ENCODE data around the gene COTL1. TPM values are rescaled to one million over a fixed set of nuclear protein-coding genes. Genes with fewer than 3 reads are reported as not detected.
A peak's percentile ranks its signal among the peaks of the same experiment; 100 is the strongest.

Gene COTL1
- total and polyA plus RNA-seq, 4 donors = 12.0 to 59.5 (median 23.0) TPM

DNA sequence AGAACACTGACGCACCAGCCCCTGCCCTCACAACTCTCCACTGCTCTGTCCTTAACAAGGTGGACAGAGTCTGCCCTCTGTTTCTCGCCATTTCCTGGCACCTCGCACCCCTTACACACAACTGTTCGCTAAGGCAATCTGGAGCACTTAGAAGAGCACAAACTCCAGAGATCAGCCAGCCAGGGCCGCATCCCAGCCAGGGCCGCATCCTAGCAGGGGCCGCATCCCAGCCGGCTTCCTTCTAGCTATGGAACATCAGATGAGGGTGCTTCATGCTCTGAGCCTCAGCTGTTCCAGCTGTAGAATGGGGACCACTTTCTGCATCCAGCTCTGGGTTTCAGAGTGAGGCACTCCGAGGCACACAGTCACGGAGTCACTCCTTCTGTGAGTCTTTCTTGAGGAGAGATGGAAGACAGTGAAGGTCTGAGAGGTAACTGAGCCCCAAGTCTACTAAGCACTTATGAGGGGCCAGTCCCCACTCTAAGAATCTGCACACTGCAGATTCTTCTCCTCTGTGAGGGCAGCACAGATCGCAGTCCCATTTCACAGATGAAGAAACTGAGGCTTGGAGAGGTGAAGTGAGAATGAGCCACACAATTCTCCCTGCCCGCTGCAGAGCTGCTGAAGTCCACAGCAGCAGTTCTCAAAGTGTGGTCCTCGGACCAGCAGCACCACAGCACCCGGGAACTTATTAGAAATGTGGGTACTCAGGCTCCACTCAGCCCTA lies 20.9 kb downstream of the COTL1 start:
- TF ChIP-seq FOXA1 (IDR thresholded peaks at IDR 0.05) = no peak
- Histone ChIP-seq H3K4me1 (ENCODE audit: control insufficient read depth in 4 of 4, insufficient read depth in 4 of 4, low read length in 3 of 4) (peaks cover 0 to 7% (median 6%) of the 10 kb centered on the region in 4 donors), H3K36me3 (ENCODE audit: control insufficient read depth in 4 of 4, insufficient read depth in 3 of 4, low read depth in 1 of 4, low read length in 3 of 4) (no peaks in the 10 kb centered on the region), H3K27me3 (ENCODE audit: control insufficient read depth in 4 of 4, insufficient read depth in 4 of 4, low read length in 3 of 4) (no peaks in the 10 kb centered on the region), H3K9me3 (ENCODE audit: control insufficient read depth in 4 of 4, low read length in 3 of 4) (no peaks in the 10 kb centered on the region), H3K9ac (ENCODE audit: low read depth in 1 of 2, low read length in 2 of 2) (peak overlapping the region in 1 of 2 donors; percentile 6), H3K4me3 (ENCODE audit: low read depth in 1 of 3, low read length in 3 of 3) (no peak overlapping the region), H3K27ac (ENCODE audit: low read depth in 1 of 2, low read length in 2 of 2) (peak overlapping the region; percentile 36 to 77)
- WGBS = 86% methylated on average over 14 of the region's 14 CpGs
- no peak for DNase-seq (ENCODE audit: low spot score)

DNA sequence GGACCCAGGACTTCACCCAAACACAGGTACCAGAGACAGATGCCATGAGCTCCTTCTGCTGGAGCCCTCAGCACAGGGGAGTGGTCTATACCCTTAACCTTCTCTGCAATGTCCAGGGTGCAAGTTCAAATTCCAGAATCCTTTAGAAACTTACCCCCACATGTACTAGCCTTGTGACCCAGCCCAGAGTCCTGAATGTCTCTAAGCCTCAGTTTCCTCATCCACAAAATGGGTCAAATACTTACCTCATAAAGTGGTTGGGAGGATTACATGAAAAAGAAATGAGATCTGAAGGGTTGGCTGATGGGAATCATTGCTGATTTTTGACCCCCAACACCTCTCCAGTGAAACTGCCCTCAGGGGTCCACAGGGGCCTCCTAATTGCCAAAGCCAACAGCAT lies 21.7 kb downstream of the COTL1 start:
- Histone ChIP-seq H3K36me3 (ENCODE audit: control insufficient read depth in 4 of 4, insufficient read depth in 3 of 4, low read depth in 1 of 4, low read length in 3 of 4) (no peaks in the 10 kb centered on the region), H3K4me1 (ENCODE audit: control insufficient read depth in 4 of 4, insufficient read depth in 4 of 4, low read length in 3 of 4) (peaks cover 0 to 6% (median 5%) of the 10 kb centered on the region in 4 donors), H3K27ac (ENCODE audit: low read depth in 1 of 2, low read length in 2 of 2) (no peak overlapping the region), H3K4me3 (ENCODE audit: low read depth in 1 of 3, low read length in 3 of 3) (no peak overlapping the region), H3K9ac (ENCODE audit: low read depth in 1 of 2, low read length in 2 of 2) (no peak overlapping the region), H3K9me3 (ENCODE audit: control insufficient read depth in 4 of 4, low read length in 3 of 4) (no peaks in the 10 kb centered on the region), H3K27me3 (ENCODE audit: control insufficient read depth in 4 of 4, insufficient read depth in 4 of 4, low read length in 3 of 4) (no peaks in the 10 kb centered on the region)
- DNase-seq (ENCODE audit: low spot score) = no peak
- TF ChIP-seq HNF4G (IDR thresholded peaks at IDR 0.05) (no peak), TAF1 (conservative IDR thresholded peaks at IDR 0.05) (no peak), FOXA1 (IDR thresholded peaks at IDR 0.05) (no peak), FOXA2 (IDR thresholded peaks at IDR 0.05) (no peak), YY1 (IDR thresholded peaks at IDR 0.05) (no peak), RXRA (IDR thresholded peaks at IDR 0.05) (no peak), SP1 (IDR thresholded peaks at IDR 0.05) (no peak), RAD21 (IDR thresholded peaks at IDR 0.05) (no peak), GABPA (IDR thresholded peaks at IDR 0.05 in 1 of 2, conservative IDR thresholded peaks at IDR 0.05 in 1 of 2) (no peak), EGR1 (IDR thresholded peaks at IDR 0.05; ENCODE audit: low read depth in 2 of 2) (no peak)
- TF ChIP-seq, protein P1, sequence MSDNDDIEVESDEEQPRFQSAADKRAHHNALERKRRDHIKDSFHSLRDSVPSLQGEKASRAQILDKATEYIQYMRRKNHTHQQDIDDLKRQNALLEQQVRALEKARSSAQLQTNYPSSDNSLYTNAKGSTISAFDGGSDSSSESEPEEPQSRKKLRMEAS (IDR thresholded peaks at IDR 0.05) = no peak

DNA sequence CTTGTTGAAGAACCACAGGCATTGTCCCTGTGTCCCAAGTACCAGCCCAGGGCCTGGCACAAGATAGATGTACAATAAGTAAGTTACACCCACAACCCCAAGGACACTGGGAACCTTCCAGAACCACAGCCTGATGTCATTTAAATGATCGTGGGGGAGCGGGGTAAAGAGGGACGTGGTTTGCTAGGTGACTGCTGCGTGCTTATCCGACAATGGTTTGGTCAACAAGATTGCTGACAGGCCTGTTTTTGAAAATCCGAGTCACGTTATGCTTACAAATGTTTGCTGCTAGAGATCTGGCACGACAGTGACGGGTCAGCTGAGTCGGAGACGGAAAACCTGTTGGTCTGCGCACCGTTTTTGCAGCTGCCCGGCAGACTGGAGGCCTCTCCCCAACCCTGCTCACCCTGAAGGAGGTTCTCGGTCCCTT lies 22.8 kb downstream of the COTL1 start:
- H3K9ac ChIP-seq (ENCODE audit: low read depth in 1 of 2, low read length in 2 of 2) = peak overlapping the region in 1 of 2 donors; percentile 13
- no peaks in the 10 kb centered on the region for H3K36me3 ChIP-seq (ENCODE audit: control insufficient read depth in 4 of 4, insufficient read depth in 3 of 4, low read depth in 1 of 4, low read length in 3 of 4)
- H3K4me1 ChIP-seq (ENCODE audit: control insufficient read depth in 4 of 4, insufficient read depth in 4 of 4, low read length in 3 of 4) = peaks cover 0 to 6% (median 5%) of the 10 kb centered on the region in 4 donors
- H3K27ac ChIP-seq (ENCODE audit: low read depth in 1 of 2, low read length in 2 of 2) = peak overlapping the region; percentile 49 to 73
- no peak for DNase-seq (ENCODE audit: low spot score)
- no peaks in the 10 kb centered on the region for H3K27me3 ChIP-seq (ENCODE audit: control insufficient read depth in 4 of 4, insufficient read depth in 4 of 4, low read length in 3 of 4)
- 73% methylated on average over 15 of the region's 15 CpGs for WGBS
- H3K4me3 ChIP-seq (ENCODE audit: low read depth in 1 of 3, low read length in 3 of 3) = no peak overlapping the region
- TF ChIP-seq, protein P2, sequence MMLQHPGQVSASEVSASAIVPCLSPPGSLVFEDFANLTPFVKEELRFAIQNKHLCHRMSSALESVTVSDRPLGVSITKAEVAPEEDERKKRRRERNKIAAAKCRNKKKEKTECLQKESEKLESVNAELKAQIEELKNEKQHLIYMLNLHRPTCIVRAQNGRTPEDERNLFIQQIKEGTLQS (IDR thresholded peaks at IDR 0.05) = no peak
- TF ChIP-seq JUND (IDR thresholded peaks at IDR 0.05) (no peak), FOXA2 (IDR thresholded peaks at IDR 0.05) (no peak), YY1 (IDR thresholded peaks at IDR 0.05) (no peak), EGR1 (IDR thresholded peaks at IDR 0.05; ENCODE audit: low read depth in 2 of 2) (no peak), HNF4A (conservative IDR thresholded peaks at IDR 0.05) (no peak), NR2F2 (IDR thresholded peaks at IDR 0.05) (no peak)
- TF ChIP-seq, protein P3, sequence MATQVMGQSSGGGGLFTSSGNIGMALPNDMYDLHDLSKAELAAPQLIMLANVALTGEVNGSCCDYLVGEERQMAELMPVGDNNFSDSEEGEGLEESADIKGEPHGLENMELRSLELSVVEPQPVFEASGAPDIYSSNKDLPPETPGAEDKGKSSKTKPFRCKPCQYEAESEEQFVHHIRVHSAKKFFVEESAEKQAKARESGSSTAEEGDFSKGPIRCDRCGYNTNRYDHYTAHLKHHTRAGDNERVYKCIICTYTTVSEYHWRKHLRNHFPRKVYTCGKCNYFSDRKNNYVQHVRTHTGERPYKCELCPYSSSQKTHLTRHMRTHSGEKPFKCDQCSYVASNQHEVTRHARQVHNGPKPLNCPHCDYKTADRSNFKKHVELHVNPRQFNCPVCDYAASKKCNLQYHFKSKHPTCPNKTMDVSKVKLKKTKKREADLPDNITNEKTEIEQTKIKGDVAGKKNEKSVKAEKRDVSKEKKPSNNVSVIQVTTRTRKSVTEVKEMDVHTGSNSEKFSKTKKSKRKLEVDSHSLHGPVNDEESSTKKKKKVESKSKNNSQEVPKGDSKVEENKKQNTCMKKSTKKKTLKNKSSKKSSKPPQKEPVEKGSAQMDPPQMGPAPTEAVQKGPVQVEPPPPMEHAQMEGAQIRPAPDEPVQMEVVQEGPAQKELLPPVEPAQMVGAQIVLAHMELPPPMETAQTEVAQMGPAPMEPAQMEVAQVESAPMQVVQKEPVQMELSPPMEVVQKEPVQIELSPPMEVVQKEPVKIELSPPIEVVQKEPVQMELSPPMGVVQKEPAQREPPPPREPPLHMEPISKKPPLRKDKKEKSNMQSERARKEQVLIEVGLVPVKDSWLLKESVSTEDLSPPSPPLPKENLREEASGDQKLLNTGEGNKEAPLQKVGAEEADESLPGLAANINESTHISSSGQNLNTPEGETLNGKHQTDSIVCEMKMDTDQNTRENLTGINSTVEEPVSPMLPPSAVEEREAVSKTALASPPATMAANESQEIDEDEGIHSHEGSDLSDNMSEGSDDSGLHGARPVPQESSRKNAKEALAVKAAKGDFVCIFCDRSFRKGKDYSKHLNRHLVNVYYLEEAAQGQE (IDR thresholded peaks at IDR 0.05) = no peak
- H3K9me3 ChIP-seq (ENCODE audit: control insufficient read depth in 4 of 4, low read length in 3 of 4) = no peaks in the 10 kb centered on the region

Data from liver (tissue), 9 donors.